H9 (cell line): ENCODE measurements around the gene AFMID. TPM values are rescaled to one million over a fixed set of nuclear protein-coding genes. Genes with fewer than 3 reads are reported as not detected.

Source experiments
- DNase-seq: peaks from one replicate; pipeline ENCODE4 v3.0.0-alpha.2; 2017
- H2AFZ ChIP-seq: one replicate; pipeline ENCODE4 v1.6.1; 2013; ENCODE audit warnings: mild to moderate bottlenecking, low read length, control low read depth, moderate library complexity
- H2AK5ac ChIP-seq: 2 replicates; pipeline ENCODE4 v1.6.1; 2013; ENCODE audit warnings: low read length, control low read depth, mixed read lengths; ENCODE audit not compliant: insufficient read length
- H2BK120ac ChIP-seq: one replicate; pipeline ENCODE4 v1.6.1; 2013; ENCODE audit warnings: low read depth, mild to moderate bottlenecking, low read length, control low read depth, inconsistent platforms; ENCODE audit not compliant: poor library complexity, severe bottlenecking
- H2BK12ac ChIP-seq: 2 replicates; pipeline ENCODE4 v1.6.1; 2013; ENCODE audit warnings: low read length, control low read depth, mixed read lengths, low read depth; ENCODE audit not compliant: insufficient read length
- H2BK15ac ChIP-seq: 2 replicates; pipeline ENCODE4 v1.6.1; 2013; ENCODE audit warnings: low read depth, low read length, control low read depth
- H2BK20ac ChIP-seq: one replicate; pipeline ENCODE4 v1.6.1; 2013; ENCODE audit warnings: low read depth, mild to moderate bottlenecking, low read length, control low read depth, inconsistent platforms; ENCODE audit not compliant: poor library complexity, severe bottlenecking
- H2BK5ac ChIP-seq: 2 replicates; pipeline ENCODE4 v1.6.1; 2013; ENCODE audit warnings: low read length, control low read depth, mixed read lengths; ENCODE audit not compliant: insufficient read length
- H3K14ac ChIP-seq: 2 replicates; pipeline ENCODE4 v1.6.1; 2013; ENCODE audit warnings: low read length, control low read depth; ENCODE audit not compliant: insufficient read depth
- H3K18ac ChIP-seq: 2 replicates; pipeline ENCODE4 v1.6.1; 2013; ENCODE audit warnings: low read depth, mild to moderate bottlenecking, mixed read lengths, low read length, control low read depth; ENCODE audit not compliant: insufficient read length
- H3K23ac ChIP-seq: 2 replicates; pipeline ENCODE4 v1.6.1; 2013; ENCODE audit warnings: low read length, control low read depth, mixed read lengths, low read depth; ENCODE audit not compliant: insufficient read length
- H3K23me2 ChIP-seq: 2 replicates; pipeline ENCODE4 v1.6.1; 2013; ENCODE audit warnings: low read depth, mild to moderate bottlenecking, mixed read lengths, low read length, control low read depth; ENCODE audit not compliant: insufficient read length, poor library complexity, severe bottlenecking
- H3K27ac ChIP-seq: 2 replicates; pipeline ENCODE4 v1.5.1; 2013; ENCODE audit warnings: low read length, control low read depth, mixed read lengths, low read depth; ENCODE audit not compliant: insufficient read length
- H3K27me3 ChIP-seq: 2 replicates; pipeline ENCODE4 v1.6.1; 2013; ENCODE audit warnings: low read length, control low read depth, inconsistent platforms; ENCODE audit not compliant: insufficient read depth
- H3K4ac ChIP-seq: 2 replicates; pipeline ENCODE4 v1.6.1; 2013; ENCODE audit warnings: low read depth, mild to moderate bottlenecking, control low read depth, inconsistent platforms, low read length, moderate library complexity
- H3K4me1 ChIP-seq: 2 replicates; pipeline ENCODE4 v1.6.1; 2013; ENCODE audit warnings: low read length, control low read depth, inconsistent platforms; ENCODE audit not compliant: insufficient read depth
- H3K4me2 ChIP-seq: 2 replicates; pipeline ENCODE4 v1.6.1; 2013; ENCODE audit warnings: low read length, control low read depth, mixed read lengths; ENCODE audit not compliant: insufficient read length, insufficient read depth
- H3K56ac ChIP-seq: 2 replicates; pipeline ENCODE4 v1.6.1; 2013; ENCODE audit warnings: low read depth, mild to moderate bottlenecking, mixed read lengths, low read length, control low read depth; ENCODE audit not compliant: insufficient read length
- H3K79me1 ChIP-seq: 2 replicates; pipeline ENCODE4 v1.6.1; 2013; ENCODE audit warnings: low read depth, mild to moderate bottlenecking, moderate library complexity, low read length, control low read depth, inconsistent platforms; ENCODE audit not compliant: insufficient read depth, poor library complexity, severe bottlenecking
- H3K79me2 ChIP-seq: 2 replicates; pipeline ENCODE4 v1.6.1; 2013; ENCODE audit warnings: low read length, control low read depth, inconsistent platforms; ENCODE audit not compliant: insufficient read depth
- H3K9ac ChIP-seq: 2 replicates; pipeline ENCODE4 v1.6.1; 2013; ENCODE audit warnings: low read length, control low read depth, mixed read lengths; ENCODE audit not compliant: insufficient read length; ENCODE audit errors: extremely low read depth
- H3K9me3 ChIP-seq: one replicate; pipeline ENCODE4 v1.6.1; 2013; ENCODE audit warnings: low read depth, low read length, inconsistent platforms; ENCODE audit not compliant: control insufficient read depth
- H3T11ph ChIP-seq: one replicate; pipeline ENCODE4 v1.6.1; 2013; ENCODE audit warnings: mild to moderate bottlenecking, low read length, control low read depth, inconsistent platforms
- H4K20me1 ChIP-seq: one replicate; pipeline ENCODE4 v1.6.1; 2013; ENCODE audit not compliant: control insufficient read depth, insufficient read length, insufficient read depth
- H4K5ac ChIP-seq: 2 replicates; pipeline ENCODE4 v1.6.1; 2013; ENCODE audit warnings: low read depth, mild to moderate bottlenecking, mixed read lengths, low read length, control low read depth; ENCODE audit not compliant: insufficient read length
- H4K8ac ChIP-seq: replicated peaks from 2 replicates; pipeline ENCODE4 v1.6.1; 2013; ENCODE audit warnings: low read length, control low read depth, mixed read lengths, low read depth; ENCODE audit not compliant: insufficient read length
- H4K91ac ChIP-seq: 2 replicates; pipeline ENCODE4 v1.6.1; 2013; ENCODE audit warnings: low read depth, mild to moderate bottlenecking, moderate library complexity, mixed read lengths, low read length, control low read depth; ENCODE audit not compliant: insufficient read length
- H3K27ac Mint-ChIP-seq, 3 experiments: 2 replicates in 2 of 3; 3 replicates in 1 of 3; pipeline ENCODE4 v1.8.0; 2020 to 2021; ENCODE audit warnings: mixed read lengths in 3 of 3, mild to moderate bottlenecking in 1 of 3, moderate library complexity in 1 of 3
- H3K27me3 Mint-ChIP-seq: 2 replicates; pipeline ENCODE4 v1.8.0; 2021; ENCODE audit warnings: low read depth, mild to moderate bottlenecking, moderate library complexity, mixed read lengths
- H3K36me3 Mint-ChIP-seq, 3 experiments: 2 replicates in 2 of 3; 3 replicates in 1 of 3; pipeline ENCODE4 v1.8.0; 2020 to 2021; ENCODE audit warnings: low read depth in 3 of 3, mixed read lengths in 3 of 3; ENCODE audit not compliant: insufficient read depth in 1 of 3
- H3K4me1 Mint-ChIP-seq, 2 experiments: 2 replicates each; pipeline ENCODE4 v1.8.0; 2020; ENCODE audit warnings: mixed read lengths in 2 of 2
- H3K4me3 Mint-ChIP-seq, 2 experiments: 2 replicates in 1 of 2; 3 replicates in 1 of 2; pipeline ENCODE4 v1.8.0; 2020 to 2021; ENCODE audit warnings: mild to moderate bottlenecking in 2 of 2, mixed read lengths in 2 of 2, moderate library complexity in 1 of 2
- H3K9me3 Mint-ChIP-seq, 2 experiments: 2 replicates in 1 of 2; 3 replicates in 1 of 2; pipeline ENCODE4 v1.8.0; 2020; ENCODE audit warnings: mild to moderate bottlenecking in 2 of 2, mixed read lengths in 2 of 2, moderate library complexity in 1 of 2
- WGBS: extraction: QIAGEN DNeasy Blood & Tissue Kit; methylation state at CpG from one replicate; pipeline ENCODE4 v1.1.7; 2013; ENCODE audit warnings: missing lambda C conversion rate, low lambda C conversion rate, mixed read lengths; ENCODE audit not compliant: insufficient read length; ENCODE audit errors: extremely low coverage; 5-methylcytosine and 5-hydroxymethylcytosine counted together
- total RNA-seq: library from RNA; stranded (reverse); gene quantifications from 2 replicates; pipeline ENCODE4 v1.2.1, GENCODE V29; 2021
- TF ChIP-seq, protein P1 (sequence below): fragments of 200-600 bp; sonication (generic); conservative IDR thresholded peaks from 3 replicates; pipeline ENCODE4 v1.8.0; 2021; ENCODE audit warnings: antibody characterized with exemption, mild to moderate bottlenecking

The AFMID gene
- total RNA-seq, 1 experiment from 2014 or later = 64.1 TPM

DNA sequence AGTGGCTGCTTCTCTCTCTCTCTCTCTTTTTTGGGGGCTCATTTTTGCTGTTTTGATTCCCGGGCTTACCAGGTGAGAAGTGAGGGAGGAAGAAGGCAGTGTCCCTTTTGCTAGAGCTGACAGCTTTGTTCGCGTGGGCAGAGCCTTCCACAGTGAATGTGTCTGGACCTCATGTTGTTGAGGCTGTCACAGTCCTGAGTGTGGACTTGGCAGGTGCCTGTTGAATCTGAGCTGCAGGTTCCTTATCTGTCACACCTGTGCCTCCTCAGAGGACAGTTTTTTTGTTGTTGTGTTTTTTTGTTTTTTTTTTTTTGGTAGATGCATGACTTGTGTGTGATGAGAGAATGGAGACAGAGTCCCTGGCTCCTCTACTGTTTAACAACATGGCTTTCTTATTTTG is 36.6 kb downstream of the AFMID start:
- Histone ChIP-seq H2AFZ (no peak overlapping the region), H3K4me1 (no peaks in the 10 kb centered on the region), H3K79me2 (no peaks in the 10 kb centered on the region), H4K91ac (no peak overlapping the region), H3K9me3 (no peaks in the 10 kb centered on the region), H3K27ac (no peak overlapping the region), H3K27me3 (no peaks in the 10 kb centered on the region), H3K9ac (no peak overlapping the region), H2BK15ac (no peak overlapping the region), H4K20me1 (no peaks in the 10 kb centered on the region), H3K4me2 (no peak overlapping the region), H2BK12ac (no peak overlapping the region), H3K14ac (no peak overlapping the region), H3K56ac (no peak overlapping the region), H2BK120ac (no peak overlapping the region), H3K23me2 (no peaks in the 10 kb centered on the region), H3K79me1 (peaks cover 11% of the 10 kb centered on the region), H2BK20ac (no peak overlapping the region), H2AK5ac (no peak overlapping the region), H3K23ac (no peak overlapping the region), H4K8ac (no peak overlapping the region), H4K5ac (no peak overlapping the region), H3K18ac (no peak overlapping the region), H2BK5ac (no peak overlapping the region), H3K4ac (no peak overlapping the region), H3T11ph (no peak overlapping the region)
- H3K4me1 Mint-ChIP-seq = peaks cover 13 to 16% of the 10 kb centered on the region in 2 experiments
- no peak for DNase-seq
- WGBS = no CpG with 5 or more reads among the region's 3 CpGs
- H3K9me3 Mint-ChIP-seq = no peaks in the 10 kb centered on the region; a peak in 1 of 5 replicates
- peaks cover 3% of the 10 kb centered on the region for H3K27me3 Mint-ChIP-seq
- TF ChIP-seq, protein P1, sequence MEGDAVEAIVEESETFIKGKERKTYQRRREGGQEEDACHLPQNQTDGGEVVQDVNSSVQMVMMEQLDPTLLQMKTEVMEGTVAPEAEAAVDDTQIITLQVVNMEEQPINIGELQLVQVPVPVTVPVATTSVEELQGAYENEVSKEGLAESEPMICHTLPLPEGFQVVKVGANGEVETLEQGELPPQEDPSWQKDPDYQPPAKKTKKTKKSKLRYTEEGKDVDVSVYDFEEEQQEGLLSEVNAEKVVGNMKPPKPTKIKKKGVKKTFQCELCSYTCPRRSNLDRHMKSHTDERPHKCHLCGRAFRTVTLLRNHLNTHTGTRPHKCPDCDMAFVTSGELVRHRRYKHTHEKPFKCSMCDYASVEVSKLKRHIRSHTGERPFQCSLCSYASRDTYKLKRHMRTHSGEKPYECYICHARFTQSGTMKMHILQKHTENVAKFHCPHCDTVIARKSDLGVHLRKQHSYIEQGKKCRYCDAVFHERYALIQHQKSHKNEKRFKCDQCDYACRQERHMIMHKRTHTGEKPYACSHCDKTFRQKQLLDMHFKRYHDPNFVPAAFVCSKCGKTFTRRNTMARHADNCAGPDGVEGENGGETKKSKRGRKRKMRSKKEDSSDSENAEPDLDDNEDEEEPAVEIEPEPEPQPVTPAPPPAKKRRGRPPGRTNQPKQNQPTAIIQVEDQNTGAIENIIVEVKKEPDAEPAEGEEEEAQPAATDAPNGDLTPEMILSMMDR = no peak
- H3K36me3 Mint-ChIP-seq = peaks cover 35 to 57% (median 50%) of the 10 kb centered on the region in 3 experiments; a peak in 6 of 7 replicates
- H3K4me3 Mint-ChIP-seq = no peak overlapping the region
- H3K27ac Mint-ChIP-seq = peak overlapping the region in 2 of 3 experiments; percentile 53 to 65; a peak in 2 of 7 replicates
